K562 (cell line): Measurements from ENCODE around the gene ETV7. TPM values are rescaled to one million over a fixed set of nuclear protein-coding genes. Genes with fewer than 3 reads are reported as not detected.

Experiments
- BDP1 ChIP-seq: IDR thresholded peaks from 3 replicates; pipeline ENCODE4 v1.6.1; 2011; ENCODE audit not compliant: insufficient read length, insufficient read depth
- CAMTA2 ChIP-seq: fragments of 250-450 bp; sonication (Bioruptor Pico); conservative IDR thresholded peaks from 2 replicates; pipeline ENCODE4 v1.5.1; 2022
- CREB3 ChIP-seq: fragments of 450-650 bp; conservative IDR thresholded peaks from 2 replicates; pipeline ENCODE4 v1.6.1; 2016; ENCODE audit warnings: missing genetic modification characterization, low read depth, mild to moderate bottlenecking, missing compliant biosample characterization, moderate library complexity
- CXXC5 ChIP-seq: fragments of 250-450 bp; sonication (Bioruptor Pico); IDR thresholded peaks from 2 replicates; pipeline ENCODE4 v1.8.0; 2022; ENCODE audit warnings: inconsistent platforms, mild to moderate bottlenecking, moderate library complexity
- DDX20 ChIP-seq: fragments of 450-650 bp; IDR thresholded peaks from 2 replicates; pipeline ENCODE4 v1.6.1; 2016; ENCODE audit warnings: missing genetic modification characterization, low read depth, mild to moderate bottlenecking, missing compliant biosample characterization, moderate library complexity
- E2F1 ChIP-seq: sonication (generic); formaldehyde crosslinking; IDR thresholded peaks from 2 replicates; pipeline ENCODE4 v1.8.1; 2023; ENCODE audit warnings: mild to moderate bottlenecking, missing genetic modification reagents, moderate library complexity
- FOS ChIP-seq: IDR thresholded peaks from 3 replicates; pipeline ENCODE4 v1.6.1; 2011; ENCODE audit not compliant: insufficient read length; ENCODE audit errors: extremely low read depth
- GATAD2A ChIP-seq: fragments of 450-650 bp; IDR thresholded peaks from 2 replicates; pipeline ENCODE4 v1.6.1; 2017
- HMGXB4 ChIP-seq: sonication (generic); formaldehyde crosslinking; IDR thresholded peaks from 2 replicates; pipeline ENCODE4 v1.8.1; 2023; ENCODE audit warnings: mild to moderate bottlenecking, missing genetic modification reagents
- MTA3 ChIP-seq: fragments of 450-650 bp; formaldehyde crosslinking; IDR thresholded peaks from 2 replicates; pipeline ENCODE4 v1.6.1; 2017; ENCODE audit warnings: mild to moderate bottlenecking, borderline replicate concordance
- MXI1 ChIP-seq: IDR thresholded peaks from 2 replicates; pipeline ENCODE4 v1.6.1; 2011; ENCODE audit warnings: low read depth, mild to moderate bottlenecking, improper control_type of control experiment, low read length
- PKNOX1 ChIP-seq: fragments of 450-650 bp; IDR thresholded peaks from 2 replicates; pipeline ENCODE4 v1.6.1; 2016
- SMARCA4 ChIP-seq: fragments of 450-650 bp; IDR thresholded peaks from 2 replicates; pipeline ENCODE4 v1.6.1; 2016
- SMARCE1 ChIP-seq: fragments of 450-650 bp; IDR thresholded peaks from 2 replicates; pipeline ENCODE4 v1.7.1; 2016; ENCODE audit warnings: mild to moderate bottlenecking
- TAF15 ChIP-seq: fragments of 200-400 bp; formaldehyde crosslinking; IDR thresholded peaks from 2 replicates; pipeline ENCODE4 v1.6.1; 2017; ENCODE audit warnings: mild to moderate bottlenecking, low read depth, low read length, moderate library complexity
- TAL1 ChIP-seq: fragments of 450-650 bp; IDR thresholded peaks from 2 replicates; pipeline ENCODE4 v1.6.1; 2016; ENCODE audit warnings: mild to moderate bottlenecking
- TFAM ChIP-seq: fragments of 250-450 bp; sonication (Bioruptor Pico); conservative IDR thresholded peaks from 2 replicates; pipeline ENCODE4 v1.5.0; 2021; ENCODE audit warnings: mild to moderate bottlenecking, moderate library complexity
- TOE1 ChIP-seq, 2 experiments: fragments of 450-650 bp in 1 of 2; sonication (generic) in 1 of 2; formaldehyde crosslinking in 1 of 2; IDR thresholded peaks; 2 replicates each; pipeline versions ENCODE4 v1.7.1 to v1.8.0; 2016 to 2022; ENCODE audit warnings: borderline replicate concordance in 2 of 2, mild to moderate bottlenecking in 2 of 2, antibody characterized with exemption in 1 of 2, inconsistent platforms in 1 of 2, low read depth in 1 of 2, missing genetic modification reagents in 1 of 2, moderate library complexity in 1 of 2
- TSC22D4 ChIP-seq: fragments of 450-650 bp; IDR thresholded peaks from 2 replicates; pipeline ENCODE4 v1.6.1; 2016; ENCODE audit warnings: missing genetic modification characterization, missing biosample characterization, control low read depth
- USF1 ChIP-seq: sonication (generic); formaldehyde crosslinking; IDR thresholded peaks from 2 replicates; pipeline ENCODE4 v1.9.0; 2022; ENCODE audit warnings: mild to moderate bottlenecking, missing genetic modification reagents
- ZBTB9 ChIP-seq: fragments of 450-650 bp; formaldehyde crosslinking; IDR thresholded peaks from 2 replicates; pipeline ENCODE4 v1.4.0; 2020; ENCODE audit warnings: mild to moderate bottlenecking, moderate library complexity
- ZNF408 ChIP-seq: fragments of 250-450 bp; sonication (Bioruptor Pico); IDR thresholded peaks from 2 replicates; pipeline ENCODE4 v1.4.0; 2020; ENCODE audit warnings: low read depth, mild to moderate bottlenecking, moderate library complexity
- ZNF707 ChIP-seq: fragments of 250-450 bp; sonication (Bioruptor Pico); conservative IDR thresholded peaks from 2 replicates; pipeline ENCODE4 v1.8.0; 2022; ENCODE audit warnings: inconsistent platforms, mild to moderate bottlenecking, moderate library complexity
- polyA plus RNA-seq, 8 experiments: library from polyadenylated mRNA; depleted of rRNA in 4 of 8; stranded (reverse) in 5 of 8; unstranded in 3 of 8; fragments of >200 nt; fragmentation: Nextera tagmentation in 2 of 8; fragmentation: Illumina TruSeq in 1 of 8; extraction: Ambion mirVana in 2 of 8; extraction: Trizol in 1 of 8; gene quantifications; 2 replicates each; pipeline versions ENCODE4 v1.2.1 to v1.2.3, GENCODE V29; 2011 to 2014; ENCODE audit warnings: inconsistent platforms in 1 of 8, missing spikeins in 1 of 8
- total RNA-seq, 7 experiments: library from RNA; depleted of rRNA in 6 of 7; stranded (reverse); fragments of >200 nt in 6 of 7; fragmentation: Illumina TruSeq in 2 of 7; extraction: Trizol in 2 of 7; gene quantifications; 2 replicates each; pipeline versions ENCODE4 v1.2.1 to v1.2.3, GENCODE V29; 2011 to 2021; ENCODE audit warnings: low replicate concordance in 1 of 7

The ETV7 gene
- total and polyA plus RNA-seq, 9 of the 15 experiments (the other 6 are each of a cell fraction or from before 2014, with no cell fraction given) = 0.07 to 0.22 (median 0.14) TPM; not detected in 3

GRCh38 chr6:36347621-36348020, 39.8 kb downstream of the ETV7 start (continued):
- TF ChIP-seq MTA3 (0 out of 2 replicates have a peak, but pooled peaks have one; percentile 68), TOE1 (IDR thresholded peaks at IDR 0.05; ENCODE audit: borderline replicate concordance) (no peak), TOE1 (CRISPR knock-in tag; IDR thresholded peaks at IDR 0.05; ENCODE audit: borderline replicate concordance, low read depth) (no peak), SMARCE1 (peak; percentile 53; the same call in 1 of the 2 replicates), GATAD2A (peak; percentile 70; the same call in 1 of the 2 replicates), CREB3 (tag) (peak; percentile 21; the same call in 1 of the 2 replicates), HMGXB4 (CRISPR knock-in tag) (no peak), PKNOX1 (peak; percentile 54; the same call in 1 of the 2 replicates), FOS (no peak), CAMTA2 (CRISPR knock-in tag) (no peak), TFAM (CRISPR knock-in tag) (no peak), TSC22D4 (tag) (no peak), TAF15 (no peak), SMARCA4 (peak; percentile 85), MXI1 (no peak), ZNF408 (CRISPR knock-in tag) (no peak), ZBTB9 (no peak), TAL1 (peak; percentile 83), ZNF707 (CRISPR knock-in tag) (no peak), E2F1 (CRISPR knock-in tag) (peak; percentile 59; the same call in 1 of the 2 replicates), CXXC5 (CRISPR knock-in tag) (peak; percentile 28; the same call in 1 of the 2 replicates), USF1 (CRISPR knock-in tag) (peak; percentile 41; the same call in 1 of the 2 replicates), DDX20 (tag) (no peak), BDP1 (no peak)
